ENCODE results near the gene UCN2. TPM values are rescaled to one million over a fixed set of nuclear protein-coding genes. Genes with fewer than 3 reads are reported as not detected.

Gene UCN2
- total and polyA plus RNA-seq, 2 of the 8 experiments (the other 6 are each of a cell fraction or from before 2014, with no cell fraction given) = 0.14 TPM; not detected in 1

- no peaks in the 10 kb centered on the region for H3K27me3 ChIP-seq (replicated peaks in 1 of 4; ENCODE audit: control insufficient read depth in 3 of 4, extremely low read depth in 1 of 4, insufficient read depth in 3 of 4, low read length in 3 of 4)
- H3K36me3 ChIP-seq (ENCODE audit: control insufficient read depth in 2 of 4, insufficient read depth in 4 of 4, low read length in 3 of 4) = no peaks in the 10 kb centered on the region; a peak in 1 of 8 replicates
- no peaks in the 10 kb centered on the region for H4K20me1 ChIP-seq (replicated peaks in 1 of 2; ENCODE audit: control insufficient read depth in 1 of 2, insufficient read depth in 2 of 2, low read length in 2 of 2)
- no peak overlapping the region for H2AK5ac ChIP-seq (ENCODE audit: low read depth, low read length)
- FAIRE-seq (no peak), DNase-seq (ENCODE audit: low read depth in 1 of 2, low spot score in 2 of 2) (no peak)
- H2BK20ac ChIP-seq (ENCODE audit: low read length) = no peak overlapping the region
- no peak overlapping the region for H2BK12ac ChIP-seq (ENCODE audit: low read depth, low read length)
- H3K14ac ChIP-seq (ENCODE audit: insufficient read length) = no peak overlapping the region
- no peaks in the 10 kb centered on the region for H3K79me1 ChIP-seq (ENCODE audit: low read depth, low read length)
- no peak for TF ChIP-seq RFX5 (IDR thresholded peaks at IDR 0.05; ENCODE audit: borderline replicate concordance, low read depth, low read length)
- TF ChIP-seq GABPA (IDR thresholded peaks at IDR 0.05; ENCODE audit: borderline replicate concordance, insufficient read depth, low read length) = no peak
- TF ChIP-seq EGR1 (IDR thresholded peaks at IDR 0.05; ENCODE audit: borderline replicate concordance, low read depth, low read length) = no peak
- no peak for TF ChIP-seq CTBP2 (IDR thresholded peaks at IDR 0.05; ENCODE audit: borderline replicate concordance, insufficient read depth, insufficient read length, low read length)
- no peak for TF ChIP-seq RXRA (IDR thresholded peaks at IDR 0.05; ENCODE audit: insufficient read depth, low read depth, low read length)
- no peak for TF ChIP-seq RBBP5 (IDR thresholded peaks at IDR 0.05; ENCODE audit: borderline replicate concordance, low read depth, low read length)
- no peak for TF ChIP-seq FOSL1 (IDR thresholded peaks at IDR 0.05; ENCODE audit: insufficient read depth, low read depth, low read length)
- no peak for TF ChIP-seq ZNF274 (IDR thresholded peaks at IDR 0.05; ENCODE audit: borderline replicate concordance, extremely low read depth, low read length)
- TF ChIP-seq SUZ12 (IDR thresholded peaks at IDR 0.05; ENCODE audit: low read length) = no peak
- no peak for TF ChIP-seq NANOG (IDR thresholded peaks at IDR 0.05; ENCODE audit: insufficient read depth, low read depth, low read length, poor library complexity, severe bottlenecking)
- TF ChIP-seq POLR2AphosphoS5 (IDR thresholded peaks at IDR 0.05; ENCODE audit: low read depth, low read length) = no peak
- TF ChIP-seq TAF7 (optimal IDR thresholded peaks at IDR 0.05; ENCODE audit: borderline replicate concordance, low read depth, low read length) = no peak
- POLR2A ChIA-PET (ENCODE audit: partially characterized antibody) = interaction anchor here (0.7 to 1.1 kb wide), 3 partner anchors 41 to 97 kb away, joined by 3 to 4 read pairs (median 3); no protein-coding TSS in a partner anchor
- H3K4me3 ChIP-seq (ENCODE audit: extremely low read depth in 1 of 4, insufficient read depth in 2 of 4, low read depth in 3 of 4, low read length in 4 of 4) = no peak overlapping the region
- H3K4me2 ChIP-seq (ENCODE audit: insufficient read depth in 1 of 2, low read depth in 2 of 2, low read length in 2 of 2) = no peak overlapping the region
- WGBS, 2 experiments (ENCODE audit: extremely low coverage in 1 of 2, insufficient coverage in 1 of 2, insufficient read length in 1 of 2, insufficient replicate concordance in 2 of 2, low coverage in 1 of 2, low lambda C conversion rate in 2 of 2, missing lambda C conversion rate in 1 of 2) = 91% methylated on average over 8 of the region's 8 CpGs; no CpG with 5 or more reads in 1 of the 2 experiments
- H3K4ac ChIP-seq (replicated peaks; ENCODE audit: insufficient read length, low read depth, low read length) = no peak overlapping the region
- H4K8ac ChIP-seq (ENCODE audit: extremely low read depth, insufficient read depth, low read length) = no peak overlapping the region
- H3K23me2 ChIP-seq (ENCODE audit: low read depth, low read length) = no peaks in the 10 kb centered on the region
- CTCF ChIA-PET (ENCODE audit: partially characterized antibody) = interaction anchor here (0.7 to 4.0 kb wide), 6 partner anchors 34 to 114 kb away, joined by 3 to 12 read pairs (median 7); a partner anchor contains a TSS
- H2AFZ ChIP-seq (ENCODE audit: low read length) = no peak overlapping the region
- H3K18ac ChIP-seq (ENCODE audit: extremely low read depth, low read length) = no peak overlapping the region
- no peak overlapping the region for H2BK120ac ChIP-seq (replicated peaks; ENCODE audit: low read depth, low read length)
- no peak overlapping the region for H3K9ac ChIP-seq (replicated peaks in 1 of 4; ENCODE audit: extremely low read depth in 1 of 4, low read depth in 3 of 4, low read length in 3 of 4)
- H3K4me1 ChIP-seq (replicated peaks in 1 of 4; ENCODE audit: control insufficient read depth in 3 of 4, insufficient read depth in 4 of 4, low read length in 3 of 4) = no peaks in the 10 kb centered on the region
- no peak overlapping the region for H4K91ac ChIP-seq (replicated peaks; ENCODE audit: insufficient read length, low read length)
- H3K27ac ChIP-seq (ENCODE audit: low read depth, low read length) = no peak overlapping the region
- no peak overlapping the region for H3K56ac ChIP-seq (replicated peaks; ENCODE audit: insufficient read length, low read depth, low read length)
- no peak overlapping the region for H2BK15ac ChIP-seq (ENCODE audit: low read length)
- no peaks in the 10 kb centered on the region for H3K9me3 ChIP-seq (ENCODE audit: insufficient read depth in 2 of 2, low read depth in 1 of 2, low read length in 1 of 2)
- no peaks in the 10 kb centered on the region for H3K79me2 ChIP-seq (ENCODE audit: control insufficient read depth in 1 of 2, insufficient read depth in 2 of 2, low read length in 2 of 2)
- H2BK5ac ChIP-seq (ENCODE audit: low read depth, low read length) = no peak overlapping the region
- no peak overlapping the region for H4K5ac ChIP-seq (ENCODE audit: insufficient read length, low read depth, low read length)
- no peak overlapping the region for H3K23ac ChIP-seq (ENCODE audit: insufficient read length)
Observed at GRCh38 chr3:48514431-48515227, 49.0 kb downstream of the UCN2 start.

Measured in H1 (cell line).